ENCODE data around the gene MAU2.
A peak's percentile ranks its signal among the peaks of the same experiment; 100 is the strongest.
"Not testable (repeated sequence)": the region's sequence is repeated elsewhere in the genome, so short reads cannot be mapped to it uniquely, and the experiment has no call there.

MAU2 gene

DNA sequence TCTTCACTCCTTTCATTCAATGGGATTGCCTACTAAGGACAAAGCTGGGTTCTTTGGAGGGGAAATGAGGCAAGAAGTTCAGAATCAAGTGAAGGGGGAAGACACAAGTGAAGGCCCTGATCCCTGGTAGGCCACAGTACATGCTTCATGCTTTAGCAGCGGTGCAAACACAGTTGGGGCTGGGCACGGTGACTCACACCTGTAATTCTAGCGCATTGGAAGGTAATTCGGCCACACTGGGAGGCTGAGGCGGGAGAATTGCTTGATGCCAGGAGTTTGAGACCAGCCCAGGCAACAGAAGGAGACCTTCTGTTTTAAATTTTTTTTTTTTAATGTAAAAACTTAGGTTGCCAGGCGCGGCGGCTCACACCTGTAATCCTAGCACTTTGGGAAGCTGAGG is 61.5 kb downstream of the MAU2 start:
- no peak for DNase-seq (ENCODE audit: low spot score)

DNA sequence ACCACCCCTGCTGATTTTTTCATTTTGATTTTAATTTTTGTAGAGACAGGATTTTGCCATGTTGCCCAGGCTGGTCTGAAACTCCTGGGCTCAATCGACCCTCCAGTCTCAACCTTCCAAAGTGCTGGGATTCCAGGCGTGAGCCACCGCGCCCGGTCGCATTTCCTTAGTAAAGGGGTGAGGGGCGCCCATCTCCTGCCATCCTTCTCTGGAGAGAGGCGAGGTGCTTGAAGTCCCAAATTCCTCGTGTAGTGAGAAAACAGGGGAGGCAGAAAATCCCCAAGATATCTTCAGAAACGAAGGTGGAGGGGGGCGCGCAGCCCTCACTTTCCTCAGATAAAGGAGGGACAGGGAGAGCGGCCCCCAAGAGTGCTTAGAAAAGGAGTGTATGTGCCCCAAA is 63.9 kb downstream of the MAU2 start:
- no peak for DNase-seq (ENCODE audit: low spot score)

DNA sequence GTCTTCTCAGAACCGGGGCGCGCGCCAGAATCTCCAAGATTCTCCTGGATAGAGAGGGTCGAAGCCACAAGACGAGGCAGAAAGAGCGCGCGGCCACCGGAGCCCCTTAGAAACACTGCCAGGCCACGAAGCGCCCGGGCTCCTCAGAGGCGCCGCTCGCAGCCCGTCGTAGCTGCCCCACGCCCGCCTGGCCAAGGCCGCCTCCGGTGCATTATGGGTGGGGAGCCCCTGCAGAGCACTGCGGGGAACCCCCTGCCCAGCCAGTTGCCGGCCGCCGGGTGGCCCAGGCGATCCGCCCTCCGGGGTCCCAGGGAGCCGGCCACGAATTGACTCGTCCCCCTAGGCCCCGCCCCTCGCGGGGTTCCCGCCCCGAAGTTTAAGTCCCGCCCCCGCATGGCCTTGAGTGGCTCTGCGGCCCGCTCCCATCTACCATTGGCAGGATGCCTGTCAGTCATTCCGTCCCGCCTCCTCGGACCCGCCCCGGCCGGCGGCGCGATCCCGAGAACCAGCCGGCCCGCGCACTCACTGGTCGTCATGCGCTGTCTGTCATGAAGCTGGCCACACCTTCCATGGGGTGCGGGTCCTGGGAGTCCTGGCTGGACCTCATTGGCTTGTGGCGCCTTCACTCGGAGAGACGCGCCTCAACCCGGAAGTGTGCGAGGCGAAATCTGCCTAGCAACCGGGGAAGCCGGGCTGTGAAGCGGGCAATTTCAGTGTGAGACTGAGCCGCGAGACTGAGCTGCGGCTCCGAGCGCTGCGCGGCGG is 64.7 kb downstream of the MAU2 start:
- DNase-seq (ENCODE audit: low spot score): peak; percentile 100

DNA sequence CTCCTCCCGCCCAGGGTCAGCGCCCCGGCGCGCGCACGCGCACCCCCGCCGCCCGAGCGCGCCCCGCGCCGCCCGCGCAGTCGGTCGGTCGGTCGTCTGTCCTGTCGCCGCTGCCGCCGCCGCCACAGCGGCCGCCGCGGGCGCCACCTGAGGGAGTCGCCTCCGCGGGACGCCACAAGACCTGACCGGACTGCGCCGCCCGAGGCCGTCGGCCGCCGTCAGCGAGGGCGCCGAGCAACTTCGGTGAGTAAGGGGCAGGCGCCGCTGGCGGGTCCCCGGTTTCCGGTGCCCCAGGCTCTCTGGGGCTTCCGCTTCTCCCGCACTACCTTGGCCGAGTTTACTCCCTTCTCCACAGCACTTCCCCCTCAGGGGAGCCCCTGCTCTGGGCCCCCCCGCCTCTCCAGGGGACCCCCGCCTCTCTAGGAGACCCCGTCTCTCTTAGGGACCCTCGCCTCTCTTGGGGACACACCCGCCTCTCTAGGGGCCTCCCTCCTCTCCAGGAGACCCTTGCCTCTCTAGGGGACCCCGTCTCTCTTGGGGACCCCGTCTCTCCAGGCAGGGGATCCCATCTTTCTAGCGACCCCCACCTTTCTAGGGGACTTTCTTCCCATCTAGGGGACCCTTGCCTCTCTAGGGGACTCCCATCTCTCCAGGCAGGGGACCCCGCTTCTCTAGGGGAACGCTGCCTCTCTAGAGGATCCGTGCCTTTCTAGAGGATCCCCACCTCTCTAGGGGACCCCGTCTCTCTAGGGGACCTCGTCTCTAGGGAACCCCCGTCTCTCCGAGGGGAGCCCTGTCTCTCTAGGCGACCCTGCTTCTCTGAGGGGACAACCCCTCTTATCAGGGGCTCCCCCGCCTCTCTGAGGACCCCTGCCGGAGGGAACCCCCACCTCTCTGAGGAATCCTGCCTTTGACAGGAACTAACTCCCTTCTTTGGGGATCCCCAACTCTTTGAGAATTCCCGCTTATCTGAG is 65.6 kb downstream of the MAU2 start:
- DNase-seq (ENCODE audit: low spot score): peak; percentile 50

DNA sequence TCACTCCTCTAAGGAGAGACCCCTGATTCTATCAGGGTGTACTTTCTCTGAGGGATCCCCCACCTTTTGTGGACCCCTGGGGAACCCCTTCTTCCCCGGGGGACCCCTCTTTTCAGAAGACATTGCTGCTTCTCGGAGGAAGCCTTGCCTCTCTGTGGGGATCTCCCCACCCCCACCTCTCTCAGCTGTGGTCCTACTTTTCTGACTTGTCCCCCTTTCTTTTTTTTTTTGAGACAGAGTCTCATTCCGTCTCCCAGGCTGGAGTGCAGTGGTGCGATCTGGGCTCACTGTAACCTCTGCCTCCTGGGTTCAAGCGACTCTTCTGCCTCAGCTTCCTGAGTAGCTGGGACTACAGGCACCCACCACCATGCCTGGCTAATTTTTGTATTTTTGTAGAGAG is 66.5 kb downstream of the MAU2 start:
- no peak for DNase-seq (ENCODE audit: low spot score)

DNA sequence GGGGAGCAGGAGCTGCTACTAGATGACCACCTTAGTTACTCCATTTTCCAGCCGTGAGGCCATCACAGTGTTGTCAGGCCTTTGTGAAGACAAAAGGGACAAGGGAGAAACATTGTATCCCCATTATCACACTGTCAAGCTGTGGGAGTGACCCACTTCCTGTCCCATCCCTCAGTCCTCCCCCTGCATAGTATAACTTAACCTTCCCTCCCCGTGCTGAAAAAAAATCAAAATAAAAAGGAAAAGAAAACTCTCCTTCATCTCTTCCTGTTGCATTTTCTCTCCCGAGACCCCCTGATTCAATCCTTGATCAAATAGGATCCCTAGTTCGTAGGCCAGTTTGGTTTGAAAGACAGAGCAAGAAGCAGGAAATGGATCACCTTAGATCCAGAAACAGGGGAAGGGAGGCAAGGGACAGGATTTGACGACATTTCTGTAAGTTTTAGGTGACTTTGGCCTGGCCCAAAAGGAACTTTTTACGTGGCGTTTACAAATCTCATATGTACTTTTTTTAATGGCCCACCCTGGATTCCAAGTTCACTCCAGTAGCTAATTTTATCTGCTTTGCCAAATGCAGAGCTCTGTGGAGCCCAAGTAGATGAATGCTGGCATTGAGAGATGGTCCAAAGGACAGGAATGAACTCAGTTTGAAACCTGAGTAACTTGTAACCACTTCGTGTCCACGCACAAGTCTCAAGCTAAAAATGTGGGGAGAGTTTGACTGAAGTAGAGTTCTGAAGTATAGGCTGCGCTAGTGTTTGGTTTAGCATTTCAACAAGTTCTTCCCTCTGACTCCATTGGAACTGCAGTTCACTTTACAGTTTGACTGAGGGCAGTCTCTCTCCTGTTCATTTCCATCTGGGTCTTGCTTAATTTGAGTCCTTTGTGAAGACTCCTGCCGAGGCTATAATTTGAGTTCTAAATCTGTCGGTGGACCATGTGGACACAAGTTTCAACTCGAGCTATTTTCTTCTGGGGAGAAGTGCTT is 68.2 kb downstream of the MAU2 start:
- no peak for DNase-seq (ENCODE audit: low spot score)

DNA sequence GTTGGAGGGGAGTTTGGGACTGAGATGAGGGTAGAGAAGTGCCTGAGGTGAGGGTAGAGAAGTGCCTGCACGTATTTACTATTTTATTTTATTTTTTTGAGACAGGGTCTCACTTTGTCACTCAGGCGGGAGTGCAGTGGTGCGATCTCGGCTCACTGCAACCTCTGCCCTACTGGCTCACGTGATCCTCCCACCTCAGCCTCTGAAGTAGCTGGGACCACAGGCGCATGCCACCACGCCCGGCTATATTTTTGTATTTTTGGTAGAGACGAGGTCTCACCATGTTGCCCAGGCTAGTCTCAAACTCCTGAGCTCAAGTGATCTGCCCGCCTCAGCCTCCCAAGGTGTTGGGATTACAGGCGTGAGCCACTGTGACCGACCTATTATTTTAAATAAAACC is 69.1 kb downstream of the MAU2 start:
- not testable (repeated sequence) for DNase-seq (ENCODE audit: low spot score)

DNA sequence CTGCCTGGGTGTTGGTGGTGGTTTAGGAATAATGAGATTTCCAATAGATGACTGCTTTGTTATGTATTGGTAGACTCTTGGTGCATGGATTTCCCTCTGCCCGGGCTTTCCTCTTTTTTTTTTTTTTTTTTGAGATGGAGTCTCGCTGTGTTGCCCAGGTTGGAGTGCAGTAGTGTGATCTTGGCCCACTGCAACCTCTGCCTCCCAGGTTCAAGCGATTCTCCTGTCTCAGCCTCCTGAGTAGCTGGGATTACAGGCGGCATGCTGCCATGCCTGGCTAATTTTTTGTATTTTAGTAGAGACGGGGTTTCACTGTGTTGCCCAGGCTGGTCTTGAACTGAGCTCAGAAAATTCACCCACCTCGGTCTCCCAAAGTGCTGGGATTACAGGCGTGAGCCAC is 73.7 kb downstream of the MAU2 start:
- DNase-seq (ENCODE audit: low spot score): not testable (repeated sequence)

DNA sequence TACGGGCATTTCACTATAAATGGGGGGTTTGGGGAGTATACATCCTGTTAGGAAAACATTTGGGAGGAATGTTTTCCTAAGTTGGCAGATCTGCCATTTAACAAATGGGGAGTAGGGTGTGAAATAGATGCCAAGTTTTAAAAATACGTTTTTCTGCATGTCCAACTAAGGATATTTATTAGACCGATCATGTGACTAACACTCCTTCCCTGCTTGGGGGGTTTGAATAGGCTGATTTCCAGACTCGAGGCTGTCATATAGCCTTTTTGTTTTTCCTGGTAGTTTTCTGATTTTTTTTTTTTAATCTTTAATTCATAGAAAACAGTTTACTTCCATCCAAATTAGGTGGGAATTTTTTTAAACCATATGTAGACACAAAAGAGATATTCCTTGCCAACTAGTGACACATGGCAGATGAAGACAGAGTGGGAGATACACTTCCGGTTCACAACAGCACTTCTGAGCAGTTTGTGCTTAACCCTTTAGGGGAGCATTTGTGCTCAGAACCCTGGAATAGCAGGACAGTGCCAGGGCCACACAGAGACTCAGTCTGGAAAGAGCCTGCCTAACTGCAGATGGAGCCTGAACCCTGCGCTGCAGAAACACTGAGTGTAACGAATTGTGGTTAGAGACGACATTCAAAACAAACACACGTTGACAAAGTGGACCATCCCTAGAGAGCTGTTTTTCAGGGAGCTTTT is 79.3 kb downstream of the MAU2 start:
- no peak for DNase-seq (ENCODE audit: low spot score)

DNA sequence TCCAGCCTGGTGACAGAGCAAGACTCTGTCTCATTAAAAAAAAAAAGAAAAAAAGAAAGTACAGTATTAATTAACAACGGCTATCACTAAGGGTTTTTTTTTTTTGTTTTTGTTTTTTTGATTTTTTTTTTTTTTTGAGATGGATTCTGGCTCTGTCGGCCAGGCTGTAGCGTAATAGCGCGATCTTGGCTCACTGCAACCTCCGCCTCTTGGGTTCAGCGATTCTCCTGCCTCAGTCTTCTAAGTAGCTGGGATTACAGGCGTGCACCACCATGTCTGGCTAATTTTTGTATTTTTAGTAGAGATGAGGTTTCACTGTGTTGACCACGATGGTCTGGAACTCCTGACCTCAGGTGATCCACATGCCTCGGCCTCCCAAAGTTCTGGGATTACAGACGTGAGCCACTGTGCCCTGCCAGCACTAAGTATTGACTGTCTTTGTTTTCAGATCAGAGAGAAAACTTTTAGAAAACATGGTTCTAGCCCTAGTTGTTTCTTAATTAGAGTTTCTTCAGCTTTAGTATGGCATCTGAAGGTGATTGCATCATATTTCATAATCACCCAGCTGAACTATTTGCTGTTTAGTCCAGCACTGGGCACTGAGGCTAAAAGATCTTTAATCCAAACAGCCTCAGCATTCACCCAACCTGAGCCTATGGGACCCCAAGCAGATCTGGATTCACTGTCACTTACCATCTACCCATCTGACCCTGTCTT is 82.2 kb downstream of the MAU2 start:
- no peak for DNase-seq (ENCODE audit: low spot score)

DNA sequence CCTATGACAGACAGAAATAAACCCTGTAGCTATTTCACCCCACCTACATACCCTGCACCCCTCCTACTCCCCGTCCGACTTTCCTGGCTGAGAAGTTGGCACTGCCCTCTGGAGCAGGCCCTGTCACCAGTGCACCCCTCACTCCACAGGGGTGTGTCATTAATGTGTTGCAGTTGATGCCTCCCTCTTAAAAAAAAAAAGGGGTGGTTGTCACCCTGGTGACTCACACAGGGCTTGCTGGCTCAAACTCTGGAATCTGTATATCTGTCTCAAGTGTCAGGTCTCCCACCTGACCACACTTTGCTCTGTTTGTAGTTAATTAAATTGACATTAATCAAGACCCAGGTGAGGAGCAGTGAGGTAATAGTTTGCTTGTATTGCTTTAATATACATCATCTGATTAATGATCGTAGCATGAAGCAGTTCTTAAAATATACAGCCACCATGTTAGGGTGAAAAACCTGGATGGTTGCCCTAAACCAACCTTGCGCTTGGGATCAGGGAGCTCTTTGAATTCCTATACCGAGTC is 82.8 kb downstream of the MAU2 start:
- peak; percentile 46 for DNase-seq (ENCODE audit: low spot score)

DNA sequence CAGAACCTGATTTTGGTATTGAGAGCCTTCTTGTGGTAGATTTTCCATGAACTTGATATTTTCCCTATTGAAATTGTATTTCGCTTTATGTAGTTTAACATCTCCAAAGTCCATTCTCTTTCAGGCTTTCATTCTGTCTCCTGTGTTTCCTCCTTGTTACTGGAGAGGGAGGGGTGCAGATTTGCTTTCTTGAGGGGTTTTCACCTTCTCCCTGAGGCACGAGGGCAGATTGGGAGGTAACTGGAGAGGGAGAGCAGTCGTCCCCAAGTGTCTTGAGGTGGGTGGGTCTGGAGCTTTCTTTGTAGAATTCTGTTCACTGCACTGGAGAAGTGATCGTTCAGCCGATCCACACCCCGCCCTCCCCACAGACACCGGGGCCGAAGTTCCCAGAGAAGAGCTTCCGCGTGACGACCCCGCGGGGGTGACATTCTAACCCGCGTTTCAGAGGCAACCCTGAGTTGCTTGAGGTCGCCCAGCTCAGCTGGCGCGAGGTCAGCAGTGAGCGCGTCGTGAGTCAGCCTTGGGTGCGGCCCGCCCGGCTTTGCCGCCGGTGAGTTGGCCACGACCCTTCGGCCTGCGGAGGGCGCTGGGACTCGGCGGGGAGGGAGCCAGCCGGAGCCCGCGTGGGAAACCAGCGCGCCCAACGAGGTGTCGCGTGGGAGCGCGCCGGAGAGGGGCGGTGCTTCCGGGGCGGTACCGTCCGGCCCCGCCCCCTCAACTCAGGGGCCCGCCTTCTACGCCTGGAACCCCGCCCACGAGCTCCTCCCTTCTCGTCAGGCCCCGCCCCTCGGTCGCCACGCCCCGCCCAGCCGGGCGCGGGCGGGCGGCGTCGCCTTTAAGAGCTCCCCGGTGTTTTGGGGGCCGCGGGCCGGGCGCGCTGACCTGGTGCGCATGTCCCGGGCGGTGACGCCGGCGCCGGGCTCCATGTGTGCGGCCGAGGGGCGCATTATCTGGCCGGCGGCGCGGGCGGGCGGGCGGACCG is 84.5 kb downstream of the MAU2 start, which contains the start of gene GATAD2A:
GATAD2A (plus strand) TSS at position 797 of the 982 bp plus-strand sequence. CDS start 59,671 bp downstream, outside the sequence.
- peak; percentile 91 for DNase-seq (ENCODE audit: low spot score)

DNA sequence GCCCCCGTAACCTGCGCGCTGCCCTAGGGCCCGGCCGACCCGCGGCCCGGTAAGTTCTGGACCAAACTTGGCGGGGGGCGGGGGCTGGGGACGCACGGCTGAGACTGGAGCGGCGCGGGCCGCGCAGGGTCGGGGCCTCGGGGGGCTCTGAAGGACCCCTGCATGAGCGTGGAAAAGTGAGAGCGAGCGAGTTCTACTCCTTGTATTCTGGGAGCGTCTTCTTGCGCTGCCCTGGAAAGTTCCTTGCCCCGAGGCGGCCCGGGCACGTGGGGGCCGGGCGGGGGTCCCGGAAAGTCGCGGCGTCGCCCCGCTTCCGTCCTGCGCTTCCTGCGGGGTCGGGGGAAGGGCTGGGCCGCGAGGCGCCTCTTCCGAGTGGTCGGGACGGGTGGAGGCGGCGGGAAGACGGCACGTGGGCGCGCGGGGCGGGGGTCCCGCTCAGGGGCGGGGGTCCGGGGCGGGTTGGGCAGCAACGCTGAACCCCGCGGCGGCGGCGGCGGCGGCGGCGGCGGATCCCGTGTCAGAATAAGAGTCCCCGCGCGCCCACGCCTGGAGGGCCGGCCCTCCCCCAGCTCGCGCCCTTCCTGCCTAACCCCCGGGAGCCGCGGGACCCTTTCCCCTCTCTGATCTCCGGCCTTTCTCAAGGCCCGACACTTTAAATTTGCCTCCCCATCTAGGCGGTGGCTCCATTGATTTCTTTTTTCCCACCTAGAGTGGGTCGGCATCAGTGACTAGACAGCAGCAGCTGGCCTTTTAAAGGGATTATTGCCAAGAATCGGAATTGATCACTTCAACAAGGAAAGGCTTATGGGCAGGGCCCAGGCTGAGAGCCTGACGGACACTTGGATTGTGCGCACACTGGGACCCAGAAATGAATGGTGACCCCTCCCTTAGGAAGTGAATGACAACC is 85.6 kb downstream of the MAU2 start:
- DNase-seq (ENCODE audit: low spot score): peak; percentile 23

DNA sequence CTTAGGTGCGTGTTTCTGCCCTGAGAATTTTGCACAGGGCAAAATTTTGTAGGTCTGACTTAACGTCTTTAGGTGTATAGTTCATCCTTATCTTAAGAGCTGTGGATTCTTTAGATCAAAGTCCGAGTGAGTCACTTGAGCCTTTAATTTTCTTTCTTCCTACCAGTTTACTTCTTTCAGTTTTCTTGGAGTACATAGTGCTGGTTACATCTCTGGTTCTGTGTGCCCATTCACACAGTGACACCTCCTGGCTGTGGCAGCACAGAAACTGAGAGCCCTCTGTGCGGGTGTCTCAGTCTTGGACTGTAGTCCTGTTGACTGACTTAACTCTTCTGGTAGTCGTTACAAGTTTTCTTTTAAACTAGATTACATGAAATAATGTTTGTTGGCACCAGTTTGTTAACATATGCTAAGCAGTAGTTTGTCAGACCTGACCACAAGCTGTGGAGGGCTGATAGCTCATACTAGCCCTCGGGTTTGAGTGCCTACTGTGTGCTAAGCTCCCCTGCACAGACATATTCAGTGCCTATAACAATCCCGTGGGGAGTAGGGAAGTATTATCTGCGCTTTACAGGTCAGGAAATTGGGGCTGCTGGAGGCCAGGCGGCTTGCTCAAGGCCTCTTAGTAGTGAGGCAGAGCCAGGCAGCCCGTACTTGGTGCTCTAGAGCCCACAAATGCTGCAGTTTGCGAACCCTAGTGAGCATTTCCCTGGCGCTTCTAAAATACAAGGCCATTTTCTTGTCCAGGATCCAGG is 86.4 kb downstream of the MAU2 start:
- peak; percentile 74 for DNase-seq (ENCODE audit: low spot score)

DNA sequence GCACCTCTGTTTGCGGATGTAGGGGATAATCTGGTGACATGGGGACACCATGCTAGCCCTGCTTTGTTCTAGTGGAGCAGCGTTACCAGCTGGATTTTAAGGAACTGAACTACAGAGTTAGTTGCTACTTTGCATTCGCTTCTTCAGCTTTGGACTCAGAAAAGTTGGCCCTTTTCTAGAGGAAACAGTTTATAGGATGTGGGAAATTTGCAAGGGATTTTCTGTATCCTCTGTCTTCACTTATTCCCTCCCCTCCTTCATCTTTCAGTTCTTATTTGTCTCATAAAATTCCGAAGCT is 87.0 kb downstream of the MAU2 start:
- DNase-seq (ENCODE audit: low spot score): no peak
